Measurements from ENCODE around the gene ANGPT4. TPM values are rescaled to one million over a fixed set of nuclear protein-coding genes. Genes with fewer than 3 reads are reported as not detected.

ANGPT4 gene
- polyA plus RNA-seq, 1 experiment = not detected

- Histone ChIP-seq H3K4me3 (ENCODE audit: low read depth, low read length) (no peak overlapping the region), H3K27me3 (ENCODE audit: control insufficient read depth, insufficient read depth, low read length) (no peaks in the 10 kb centered on the region; the same call in none of the 2 replicates), H3K36me3 (ENCODE audit: control insufficient read depth, insufficient read depth, low read length) (no peaks in the 10 kb centered on the region)
- ChIA-PET CTCF (interaction anchor here (0.6 to 0.7 kb wide), 2 partner anchors 36 to 92 kb away, joined by 3 read pairs; no protein-coding TSS in a partner anchor), POLR2A (no interaction called here)
- TF ChIP-seq CTCF (IDR thresholded peaks at IDR 0.05; ENCODE audit: insufficient read depth, low read depth, low read length) = no peak
- DNase-seq (ENCODE audit: low read depth) = no peak
Observed at GRCh38 chr20:910132-910869, 5.8 kb downstream of the ANGPT4 start.

- POLR2A ChIA-PET = no interaction called here
- no peak for DNase-seq (ENCODE audit: low read depth)
- Histone ChIP-seq H3K36me3 (ENCODE audit: control insufficient read depth, insufficient read depth, low read length) (no peaks in the 10 kb centered on the region), H3K4me3 (ENCODE audit: low read depth, low read length) (no peak overlapping the region), H3K27me3 (ENCODE audit: control insufficient read depth, insufficient read depth, low read length) (no peaks in the 10 kb centered on the region; the same call in none of the 2 replicates)
- TF ChIP-seq CTCF (IDR thresholded peaks at IDR 0.05; ENCODE audit: insufficient read depth, low read depth, low read length) = no peak
- CTCF ChIA-PET = interaction anchor here (0.6 to 0.7 kb wide), 2 partner anchors 36 to 91 kb away, joined by 3 read pairs; no protein-coding TSS in a partner anchor
Observed at GRCh38 chr20:909641-910040, 6.5 kb downstream of the ANGPT4 start.

- Histone ChIP-seq H3K36me3 (ENCODE audit: control insufficient read depth, insufficient read depth, low read length) (no peaks in the 10 kb centered on the region), H3K27me3 (ENCODE audit: control insufficient read depth, insufficient read depth, low read length) (no peaks in the 10 kb centered on the region; the same call in none of the 2 replicates), H3K4me3 (ENCODE audit: low read depth, low read length) (no peak overlapping the region)
- CTCF ChIA-PET = no interaction called here
- no peak for DNase-seq (ENCODE audit: low read depth)
- POLR2A ChIA-PET = no interaction called here
- TF ChIP-seq CTCF (IDR thresholded peaks at IDR 0.05; ENCODE audit: insufficient read depth, low read depth, low read length) = no peak
Observed at GRCh38 chr20:906703-907270, 9.3 kb downstream of the ANGPT4 start.

- TF ChIP-seq CTCF (IDR thresholded peaks at IDR 0.05; ENCODE audit: insufficient read depth, low read depth, low read length) = no peak
- ChIA-PET POLR2A (no interaction called here), CTCF (no interaction called here)
- Histone ChIP-seq H3K27me3 (ENCODE audit: control insufficient read depth, insufficient read depth, low read length) (no peaks in the 10 kb centered on the region; the same call in 1 of the 2 replicates), H3K4me3 (ENCODE audit: low read depth, low read length) (no peak overlapping the region), H3K36me3 (ENCODE audit: control insufficient read depth, insufficient read depth, low read length) (no peaks in the 10 kb centered on the region)
- DNase-seq (ENCODE audit: low read depth) = no peak
Observed at GRCh38 chr20:906001-906520, 10.1 kb downstream of the ANGPT4 start.

GRCh38 chr20:905396-905961, 10.7 kb downstream of the ANGPT4 start:
- no peaks in the 10 kb centered on the region; the same call in 1 of the 2 replicates for H3K27me3 ChIP-seq (ENCODE audit: control insufficient read depth, insufficient read depth, low read length)
- TF ChIP-seq CTCF (IDR thresholded peaks at IDR 0.05; ENCODE audit: insufficient read depth, low read depth, low read length) = no peak
- H3K36me3 ChIP-seq (ENCODE audit: control insufficient read depth, insufficient read depth, low read length) = no peaks in the 10 kb centered on the region
- ChIA-PET CTCF (no interaction called here), POLR2A (no interaction called here)
- H3K4me3 ChIP-seq (ENCODE audit: low read depth, low read length) = no peak overlapping the region
- DNase-seq (ENCODE audit: low read depth) = no peak
